HK-2 (cell line): ENCODE measurements around the gene IGFL4.

Source experiments
- DNase-seq: peaks from one replicate; pipeline ENCODE4 v3.0.0-alpha.2; 2018; ENCODE audit not compliant: unreplicated experiment

IGFL4 gene

GRCh38 chr19:46020819-46021125 is 20.0 kb downstream of the IGFL4 start:
- DNase-seq, result no peak

- DNase-seq, result no peak
Measured at GRCh38 chr19:46019270-46019669, 21.5 kb downstream of the IGFL4 start.

GRCh38 chr19:46018729-46019251 is 22.0 kb downstream of the IGFL4 start:
- DNase-seq, result no peak

DNA sequence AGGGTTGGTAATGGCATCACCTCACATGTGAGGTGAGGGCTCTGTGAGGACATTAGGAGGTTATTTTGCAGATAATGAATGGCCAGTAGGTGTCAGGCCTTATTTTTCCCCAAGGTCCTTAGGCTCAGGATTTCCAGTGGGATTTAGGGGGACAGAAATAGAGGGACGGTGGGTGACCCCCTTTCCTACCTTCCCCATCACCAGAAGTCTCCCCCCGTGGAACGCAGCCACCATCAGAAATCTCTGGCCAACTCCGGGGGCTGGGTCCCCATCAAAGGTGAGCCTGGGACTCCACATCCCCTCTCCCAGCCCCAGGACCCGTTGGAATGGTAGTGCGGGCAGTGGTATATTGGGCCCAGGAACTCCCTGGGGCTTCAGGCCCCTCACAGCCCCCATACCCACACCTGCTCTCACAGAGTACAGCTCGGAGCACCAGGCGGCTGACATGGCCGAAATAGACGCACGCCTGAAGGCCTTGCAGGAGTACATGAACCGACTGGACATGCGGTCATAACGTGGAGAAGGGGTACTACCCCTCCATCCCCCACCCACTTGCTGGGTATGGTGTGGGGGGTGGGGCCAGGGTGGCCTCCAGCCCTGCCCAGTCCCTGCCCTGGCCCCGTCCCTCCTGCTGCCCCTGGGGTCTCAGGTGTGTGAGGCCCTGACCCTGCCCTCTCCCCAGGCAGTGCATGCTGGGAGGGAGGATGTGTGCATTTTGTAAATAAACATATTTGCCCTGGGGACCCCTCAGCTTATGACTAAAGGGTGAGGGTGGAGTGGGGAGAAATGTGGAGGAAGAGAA is 22.7 kb downstream of the IGFL4 start:
- no peak for DNase-seq

DNA sequence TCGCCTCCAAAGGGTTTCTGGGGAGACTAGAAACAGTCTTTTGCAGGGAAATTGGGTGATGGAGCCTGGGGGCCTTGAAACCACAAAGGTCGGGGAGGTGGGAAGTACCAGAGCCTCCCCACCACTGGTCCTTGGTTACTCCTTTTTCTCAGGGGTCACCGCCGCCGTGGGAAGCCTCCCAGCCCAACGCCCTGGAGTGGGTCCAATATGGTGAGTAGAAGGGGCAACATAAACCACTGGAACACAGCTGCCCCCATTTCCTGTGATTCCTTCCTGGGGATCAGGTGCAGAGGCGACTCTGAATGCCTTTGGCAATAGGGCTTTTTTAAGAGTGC is 23.7 kb downstream of the IGFL4 start:
- DNase-seq, result no peak

DNA sequence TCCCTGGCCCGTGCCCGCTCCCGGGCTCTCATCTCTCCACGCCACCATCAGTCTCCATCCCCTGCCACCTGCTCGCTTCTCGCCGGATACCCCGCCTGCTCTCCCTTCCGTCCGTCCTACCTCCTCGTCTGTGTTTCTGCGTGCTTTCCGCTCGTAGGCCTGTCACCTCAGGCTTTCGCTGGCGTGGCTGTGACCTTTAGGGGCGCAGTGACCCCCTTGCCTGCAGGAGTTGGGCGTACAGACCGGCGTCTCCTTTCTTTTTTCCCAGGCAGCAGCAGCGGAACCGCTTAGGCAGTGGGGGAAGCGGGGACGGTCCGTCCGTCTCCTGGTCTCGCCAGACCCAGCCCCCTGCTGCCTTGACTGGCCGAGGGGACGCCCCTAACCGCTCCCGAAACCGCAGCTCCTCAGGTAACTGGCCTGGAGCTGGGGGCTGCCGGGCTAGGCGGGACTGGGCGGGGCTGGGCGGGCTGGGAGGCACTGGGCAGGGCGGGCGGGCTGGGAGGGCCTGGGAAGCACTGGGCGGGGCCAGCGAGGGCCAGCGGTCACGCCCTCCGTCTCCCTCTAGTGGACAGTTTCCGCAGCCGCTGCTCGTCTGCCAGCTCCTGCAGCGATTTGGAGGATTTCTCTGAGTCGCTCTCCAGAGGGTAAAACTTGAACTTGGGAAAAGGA is 24.2 kb downstream of the IGFL4 start:
- DNase-seq, result peak; percentile 85

GRCh38 chr19:46015687-46016425 is 24.9 kb downstream of the IGFL4 start:
- no peak for DNase-seq

DNA sequence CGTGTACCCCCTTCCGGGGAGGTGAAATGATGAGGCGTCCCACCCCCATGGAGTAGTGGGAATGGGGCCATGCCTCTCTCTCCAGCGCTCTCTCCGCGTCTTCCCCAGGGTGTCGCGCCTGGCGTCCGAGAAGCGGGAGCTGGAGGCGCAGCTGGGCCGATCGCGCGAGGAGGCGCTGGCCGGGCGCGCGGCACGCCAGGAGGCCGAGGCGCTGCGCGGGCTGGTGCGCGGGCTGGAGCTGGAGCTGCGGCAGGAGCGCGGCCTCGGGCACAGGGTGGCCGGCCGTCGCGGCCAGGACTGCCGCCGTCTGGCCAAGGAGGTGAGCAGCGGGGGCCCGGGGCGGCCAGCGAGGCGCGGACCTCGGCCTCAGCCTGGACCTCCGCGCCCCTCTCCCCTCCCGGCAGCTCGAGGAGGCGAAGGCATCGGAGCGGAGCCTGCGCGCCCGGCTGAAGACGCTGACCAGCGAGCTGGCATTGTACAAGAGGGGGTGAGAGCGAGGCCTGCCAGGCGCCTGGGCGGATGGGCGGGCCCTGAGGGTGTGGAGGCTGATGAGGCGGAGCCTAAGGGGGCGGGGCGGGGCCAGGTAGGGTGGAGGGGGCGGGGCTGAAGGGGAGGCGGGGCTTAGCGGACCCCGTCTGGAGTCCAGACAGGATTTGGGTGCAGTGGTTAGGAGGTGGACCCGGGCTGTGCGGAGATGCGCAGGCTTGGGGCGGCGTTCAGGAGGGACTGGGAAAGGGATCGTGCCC is 25.7 kb downstream of the IGFL4 start:
- DNase-seq, result peak; percentile 77

DNA sequence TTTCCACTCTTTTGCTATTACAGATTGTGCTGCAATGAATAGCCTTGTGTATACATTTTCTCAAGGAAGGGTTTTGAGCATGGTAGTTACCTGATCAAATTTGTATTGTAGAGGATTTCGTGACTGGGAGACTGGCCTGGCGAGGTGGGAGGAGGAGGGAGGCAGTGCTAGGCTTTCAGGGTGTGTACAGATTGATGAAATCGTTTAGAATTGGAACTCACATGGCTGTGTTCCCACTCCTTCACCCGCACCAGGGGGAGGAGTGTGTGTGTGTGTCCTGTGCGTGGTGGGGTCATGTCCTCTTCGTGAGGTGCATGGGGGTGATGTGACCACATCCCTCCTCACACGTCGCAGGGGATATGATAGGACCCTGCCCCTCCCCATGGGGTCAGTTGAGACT is 26.3 kb downstream of the IGFL4 start:
- DNase-seq, result no peak

- DNase-seq, result peak; percentile 78
Measured at GRCh38 chr19:46009530-46010510, 31.0 kb downstream of the IGFL4 start.

- no peak for DNase-seq
Measured at GRCh38 chr19:46006411-46006810, 34.4 kb downstream of the IGFL4 start.

- DNase-seq, result no peak
Measured at GRCh38 chr19:46002678-46003275, 38.0 kb downstream of the IGFL4 start.

- DNase-seq, result no peak
Measured at GRCh38 chr19:46000491-46001246, 40.1 kb downstream of the IGFL4 start.

DNA sequence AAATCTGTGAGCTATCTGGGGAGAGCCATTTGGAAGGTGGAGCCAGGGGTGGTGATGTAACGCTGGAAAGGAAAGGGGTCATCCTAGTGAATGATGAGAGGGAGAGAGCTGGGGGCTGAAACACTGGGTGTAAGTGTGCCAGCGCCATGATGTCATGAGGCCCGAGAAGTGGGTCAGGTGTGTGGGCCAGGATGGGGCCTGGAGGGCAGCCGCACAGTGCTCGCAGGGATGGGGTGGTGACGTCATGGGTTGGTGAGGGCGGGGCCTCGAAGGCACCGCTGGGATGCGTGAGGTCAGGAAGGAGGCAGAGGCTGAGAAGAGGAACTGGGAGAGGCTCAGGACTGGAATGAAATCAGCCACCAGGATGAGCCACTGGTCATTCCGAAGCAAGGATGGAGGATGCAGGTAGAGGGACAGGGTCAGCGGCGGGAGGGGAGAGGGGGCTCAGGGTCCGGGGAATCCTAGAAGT is 41.1 kb downstream of the IGFL4 start:
- DNase-seq, result no peak

DNA sequence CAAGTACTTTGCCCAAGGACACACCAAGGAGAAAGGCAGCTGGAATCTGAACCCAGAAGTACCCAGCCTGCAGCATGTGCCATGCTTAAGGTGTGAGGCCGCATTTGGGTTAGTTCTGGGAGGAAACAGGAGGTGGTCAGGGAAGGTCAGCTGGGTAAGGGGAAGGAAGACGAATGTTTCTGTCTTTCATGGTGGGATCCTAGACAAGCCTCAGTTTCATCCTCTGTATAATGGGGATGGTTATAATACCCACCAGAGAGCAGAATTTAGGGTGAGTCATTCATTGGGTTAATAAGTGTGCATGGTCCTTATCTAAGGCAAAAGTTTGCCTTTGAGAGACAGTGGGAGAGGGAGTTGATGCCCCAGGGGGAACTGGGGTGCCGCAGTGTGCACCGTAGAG is 42.0 kb downstream of the IGFL4 start:
- DNase-seq, result no peak

DNA sequence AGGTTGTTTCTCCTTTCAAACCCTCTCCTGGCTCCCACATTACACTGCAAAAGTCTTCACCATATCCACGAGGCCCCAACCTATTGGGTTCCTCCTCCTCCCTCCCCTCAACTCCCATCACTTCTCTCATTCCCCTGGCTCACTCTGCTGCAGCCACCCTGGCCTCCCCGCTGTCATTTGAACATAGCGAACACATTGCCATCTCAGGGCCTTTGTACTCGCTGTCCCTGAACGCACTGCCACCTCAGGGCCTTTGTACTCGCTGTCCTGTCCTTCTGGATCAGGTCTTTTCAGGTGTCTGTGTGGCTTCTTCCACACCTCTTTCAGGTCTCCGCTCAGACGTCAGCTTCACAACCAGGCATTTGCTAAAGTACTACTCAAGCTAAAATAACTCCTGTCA is 43.9 kb downstream of the IGFL4 start:
- no peak for DNase-seq

- DNase-seq, result no peak
Measured at GRCh38 chr19:45995715-45996385, 45.0 kb downstream of the IGFL4 start.

DNA sequence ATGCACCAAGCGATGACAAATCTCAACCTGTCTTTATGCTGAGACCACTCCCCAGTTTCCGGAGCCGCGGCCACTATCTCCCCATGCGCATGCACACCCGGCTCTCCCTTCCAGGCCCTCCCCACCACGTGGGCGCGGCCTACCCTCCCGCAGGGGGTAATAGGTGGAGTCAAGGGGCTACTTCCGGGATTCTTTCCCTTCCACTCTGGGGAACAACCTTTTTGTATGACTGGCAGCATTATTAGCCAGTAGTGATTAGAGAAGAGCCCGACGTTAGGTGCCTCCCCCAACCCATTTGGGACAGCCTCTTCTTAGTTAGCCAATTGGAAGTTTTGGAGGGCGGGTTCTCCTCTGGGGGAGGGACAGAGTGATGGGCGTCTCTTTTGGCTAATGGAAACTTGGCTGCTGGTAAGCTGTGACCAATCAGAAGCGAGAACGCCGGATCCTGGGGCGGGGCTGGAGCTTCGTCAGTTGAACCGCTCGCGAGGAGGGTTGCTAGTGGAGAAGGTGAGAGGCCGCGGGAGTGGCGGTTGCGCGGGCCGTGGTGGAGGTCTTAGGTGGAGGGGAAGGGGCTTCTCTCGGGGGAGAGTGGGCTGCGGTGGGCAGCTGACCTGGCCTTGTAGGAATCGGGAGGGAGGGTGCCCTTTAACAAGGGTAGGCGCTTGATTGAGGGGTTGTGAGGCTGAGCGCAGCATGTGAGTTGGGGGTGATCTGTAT is 45.6 kb downstream of the IGFL4 start, which contains the start of gene CCDC61:
CCDC61 (plus strand) TSS at position 470 of the 717 bp plus-strand sequence. CDS start 7,552 bp downstream, outside the sequence.
- peak; percentile 97 for DNase-seq
